Peyer's patch (tissue), 4 donors: Measurements from ENCODE around the gene CLCN2. TPM values are rescaled to one million over a fixed set of nuclear protein-coding genes. Genes with fewer than 3 reads are reported as not detected.

ENCODE experiments used
- DNase-seq, 3 donors: peaks; one replicate each; pipeline ENCODE4 v3.0.0-alpha.2; 2017 to 2019
- H3K27ac ChIP-seq, 4 donors: fragments of 200-600 bp; sonication (generic); one replicate each; pipeline ENCODE4 v1.5.1; 2016 to 2019
- H3K27me3 ChIP-seq, 2 donors: fragments of 200-600 bp; sonication (generic); one replicate each; pipeline ENCODE4 v1.5.1; 2019
- H3K36me3 ChIP-seq, 3 donors: fragments of 200-600 bp; sonication (generic); one replicate each; pipeline ENCODE4 v1.5.1; 2016 to 2019
- H3K4me1 ChIP-seq, 4 donors: fragments of 200-600 bp; sonication (generic); one replicate each; pipeline ENCODE4 v1.5.1; 2016 to 2019
- H3K4me3 ChIP-seq, 4 donors: fragments of 200-600 bp; sonication (generic); 1 replicate in 3 of 4; 2 replicates in 1 of 4; pipeline ENCODE4 v1.5.1; 2016 to 2019; ENCODE audit warnings: mild to moderate bottlenecking in 1 of 4
- H3K9me3 ChIP-seq, 4 donors: fragments of 200-600 bp; sonication (generic); one replicate each; pipeline ENCODE4 v1.5.1; 2016 to 2019; ENCODE audit warnings: mild to moderate bottlenecking in 1 of 4
- CTCF ChIP-seq, 6 experiments: fragments of 450-650 bp in 4 of 6; fragments of 200-600 bp in 2 of 6; sonication (generic) in 1 of 6; IDR thresholded peaks; one replicate each; pipeline ENCODE4 v1.5.1; 2017 to 2019; ENCODE audit warnings: antibody characterized with exemption in 6 of 6, mild to moderate bottlenecking in 3 of 6, moderate library complexity in 1 of 6
- POLR2A ChIP-seq, 2 donors: fragments of 450-650 bp; IDR thresholded peaks; one replicate each; pipeline ENCODE4 v1.5.1; 2017; ENCODE audit warnings: antibody characterized with exemption in 2 of 2, mild to moderate bottlenecking in 2 of 2, moderate library complexity in 2 of 2
- total RNA-seq, 4 donors: library from RNA; depleted of rRNA; stranded (reverse); fragments of >200 nt; gene quantifications; one replicate each; pipeline ENCODE4 v1.1.0, GENCODE V29; 2016

The CLCN2 gene
- total RNA-seq, 4 donors from 2014 or later: 11.6 to 87.8 (median 63.8) TPM

- Histone ChIP-seq H3K27me3 (no peaks in the 10 kb centered on the region), H3K9me3 (no peaks in the 10 kb centered on the region), H3K4me3 (no peak overlapping the region), H3K27ac (no peak overlapping the region), H3K4me1 (peaks cover 0 to 5% (median 0%) of the 10 kb centered on the region in 4 donors), H3K36me3 (peaks cover 0 to 10% (median 0%) of the 10 kb centered on the region in 3 donors)
- TF ChIP-seq CTCF (IDR thresholded peaks at IDR 0.05): no peak
- no peak for TF ChIP-seq POLR2A (IDR thresholded peaks at IDR 0.05)
- DNase-seq: no peak
Observed at GRCh38 chr3:184373422-184373821, 12.0 kb upstream of the CLCN2 start.

- DNase-seq: no peak
- peaks cover 0 to 15% (median 0%) of the 10 kb centered on the region in 3 donors for H3K36me3 ChIP-seq
Observed at GRCh38 chr3:184372911-184373310, 11.5 kb upstream of the CLCN2 start.

GRCh38 chr3:184372296-184372821 lies 11.0 kb upstream of the CLCN2 start:
- DNase-seq: no peak
- Histone ChIP-seq H3K4me3 (no peak overlapping the region), H3K27ac (no peak overlapping the region)

More at GRCh38 chr3:184372911-184373310, 11.5 kb upstream of the CLCN2 start:
- H3K9me3 ChIP-seq: no peaks in the 10 kb centered on the region
- no peak overlapping the region for H3K27ac ChIP-seq
- no peaks in the 10 kb centered on the region for H3K27me3 ChIP-seq
- TF ChIP-seq POLR2A (IDR thresholded peaks at IDR 0.05): no peak
- no peak for TF ChIP-seq CTCF (IDR thresholded peaks at IDR 0.05)
- H3K4me1 ChIP-seq: peaks cover 0 to 5% (median 0%) of the 10 kb centered on the region in 4 donors
- H3K4me3 ChIP-seq: no peak overlapping the region

GRCh38 chr3:184371570-184372018 lies 10.2 kb upstream of the CLCN2 start:
- H3K27ac ChIP-seq: no peak overlapping the region
- H3K36me3 ChIP-seq: peaks cover 0 to 22% (median 0%) of the 10 kb centered on the region in 3 donors
- H3K4me1 ChIP-seq: peaks cover 0 to 5% (median 0%) of the 10 kb centered on the region in 4 donors
- H3K4me3 ChIP-seq: no peak overlapping the region
- DNase-seq: peak; percentile 34 to 86 (median 78)
- H3K27me3 ChIP-seq: no peaks in the 10 kb centered on the region
- TF ChIP-seq POLR2A (IDR thresholded peaks at IDR 0.05) (no peak), CTCF (IDR thresholded peaks at IDR 0.05) (peak; percentile 41 to 96 (median 88))
- no peaks in the 10 kb centered on the region for H3K9me3 ChIP-seq

More at GRCh38 chr3:184372296-184372821, 11.0 kb upstream of the CLCN2 start:
- Histone ChIP-seq H3K9me3 (no peaks in the 10 kb centered on the region), H3K27me3 (no peaks in the 10 kb centered on the region), H3K4me1 (peaks cover 0 to 5% (median 0%) of the 10 kb centered on the region in 4 donors), H3K36me3 (peaks cover 0 to 19% (median 0%) of the 10 kb centered on the region in 3 donors)
- no peak for TF ChIP-seq POLR2A (IDR thresholded peaks at IDR 0.05)
- TF ChIP-seq CTCF (IDR thresholded peaks at IDR 0.05): no peak

GRCh38 chr3:184368586-184369183 lies 7.3 kb upstream of the CLCN2 start:
- Histone ChIP-seq H3K27ac (no peak overlapping the region), H3K36me3 (peaks cover 0 to 31% (median 0%) of the 10 kb centered on the region in 3 donors), H3K4me3 (no peak overlapping the region), H3K27me3 (no peaks in the 10 kb centered on the region), H3K9me3 (no peaks in the 10 kb centered on the region), H3K4me1 (peaks cover 0 to 20% (median 0%) of the 10 kb centered on the region in 4 donors)
- no peak for DNase-seq
- TF ChIP-seq POLR2A (IDR thresholded peaks at IDR 0.05) (no peak), CTCF (IDR thresholded peaks at IDR 0.05) (no peak)
